WERI-Rb-1 (cell line): ENCODE measurements around the gene TSACC.
A peak's percentile ranks its signal among the peaks of the same experiment; 100 is the strongest.
"Not testable (repeated sequence)": the region's sequence is repeated elsewhere in the genome, so short reads cannot be mapped to it uniquely, and the experiment has no call there.

Source experiments
- DNase-seq: peaks from one replicate; pipeline ENCODE4 v3.0.0-alpha.2; 2020
- H3K27ac ChIP-seq: fragments of 250-450 bp; sonication (Bioruptor Pico); 2 replicates; pipeline ENCODE4 v1.5.1; 2020; ENCODE audit warnings: mild to moderate bottlenecking, moderate library complexity
- H3K27me3 ChIP-seq: fragments of 250-450 bp; sonication (Bioruptor Pico); 2 replicates; pipeline ENCODE4 v1.5.1; 2021; ENCODE audit warnings: mild to moderate bottlenecking, low read depth, moderate library complexity; ENCODE audit not compliant: insufficient read depth, severe bottlenecking
- H3K36me3 ChIP-seq: fragments of 250-450 bp; sonication (Bioruptor Pico); 2 replicates; pipeline ENCODE4 v1.5.1; 2020; ENCODE audit warnings: mild to moderate bottlenecking, moderate library complexity
- H3K4me3 ChIP-seq: 2 replicates; pipeline ENCODE4 v1.5.1; 2011; ENCODE audit warnings: low read depth, mild to moderate bottlenecking, control low read depth, low read length
- H3K9me3 ChIP-seq: fragments of 250-450 bp; sonication (Bioruptor Pico); 2 replicates; pipeline ENCODE4 v1.5.1; 2021; ENCODE audit warnings: mild to moderate bottlenecking, moderate library complexity; ENCODE audit not compliant: severe bottlenecking
- CTCF ChIP-seq: IDR thresholded peaks from 2 replicates; pipeline ENCODE4 v1.5.1; 2011; ENCODE audit warnings: low read depth, mild to moderate bottlenecking, control low read depth, inconsistent platforms, low read length

The TSACC gene

GRCh38 chr1:156337888-156338179 is 492 bp upstream of the TSACC start:
- H3K9me3 ChIP-seq: no peaks in the 10 kb centered on the region
- peak; percentile 37; the same call in 1 of the 2 replicates for TF ChIP-seq CTCF
- H3K27me3 ChIP-seq: no peaks in the 10 kb centered on the region
- peaks cover 43% of the 10 kb centered on the region for H3K36me3 ChIP-seq
- H3K4me3 ChIP-seq: peak overlapping the region; percentile 84
- no peak for DNase-seq
- H3K27ac ChIP-seq: peak overlapping the region; percentile 86

- no peaks in the 10 kb centered on the region for H3K9me3 ChIP-seq
- H3K4me3 ChIP-seq: no peak overlapping the region
- no peaks in the 10 kb centered on the region for H3K27me3 ChIP-seq
- no peak overlapping the region for H3K27ac ChIP-seq
- no peak for DNase-seq
- no peaks in the 10 kb centered on the region for H3K36me3 ChIP-seq
- no peak for TF ChIP-seq CTCF
These were observed 4.0 kb downstream of the TSACC start for GRCh38 chr1:156342166-156342955.

- Histone ChIP-seq H3K27me3 (no peaks in the 10 kb centered on the region), H3K4me3 (no peak overlapping the region), H3K27ac (no peak overlapping the region), H3K36me3 (no peaks in the 10 kb centered on the region), H3K9me3 (no peaks in the 10 kb centered on the region)
- no peak for TF ChIP-seq CTCF
- no peak for DNase-seq
These were observed 6.1 kb downstream of the TSACC start for GRCh38 chr1:156344409-156344808.

- H3K27ac ChIP-seq, DNase-seq, H3K4me3 ChIP-seq, H3K36me3 ChIP-seq, H3K9me3 ChIP-seq, H3K27me3 ChIP-seq: not testable (repeated sequence)
These were observed 7.7 kb downstream of the TSACC start for GRCh38 chr1:156346035-156346434.

GRCh38 chr1:156346636-156347035 is 8.3 kb downstream of the TSACC start:
- peak; percentile 61 for DNase-seq
- no peaks in the 10 kb centered on the region for H3K36me3 ChIP-seq

GRCh38 chr1:156347331-156347730 is 9.0 kb downstream of the TSACC start:
- H3K9me3 ChIP-seq: no peaks in the 10 kb centered on the region
- H3K36me3 ChIP-seq: no peaks in the 10 kb centered on the region
- H3K27me3 ChIP-seq: no peaks in the 10 kb centered on the region
- no peak for DNase-seq
- no peak for TF ChIP-seq CTCF
- no peak overlapping the region for H3K4me3 ChIP-seq
- H3K27ac ChIP-seq: no peak overlapping the region

More at GRCh38 chr1:156346636-156347035, 8.3 kb downstream of the TSACC start:
- no peak for TF ChIP-seq CTCF
- Histone ChIP-seq H3K27ac (no peak overlapping the region), H3K4me3 (no peak overlapping the region), H3K27me3 (no peaks in the 10 kb centered on the region), H3K9me3 (no peaks in the 10 kb centered on the region)

- not testable (repeated sequence) for H3K27me3 ChIP-seq, H3K36me3 ChIP-seq
These were observed 14.2 kb downstream of the TSACC start for GRCh38 chr1:156352481-156352880.

More at GRCh38 chr1:156352481-156352880, 14.2 kb downstream of the TSACC start:
- H3K27ac ChIP-seq, DNase-seq, H3K9me3 ChIP-seq, H3K4me3 ChIP-seq: not testable (repeated sequence)
